ENCODE data around the gene SAPCD1.

The SAPCD1 gene

DNA sequence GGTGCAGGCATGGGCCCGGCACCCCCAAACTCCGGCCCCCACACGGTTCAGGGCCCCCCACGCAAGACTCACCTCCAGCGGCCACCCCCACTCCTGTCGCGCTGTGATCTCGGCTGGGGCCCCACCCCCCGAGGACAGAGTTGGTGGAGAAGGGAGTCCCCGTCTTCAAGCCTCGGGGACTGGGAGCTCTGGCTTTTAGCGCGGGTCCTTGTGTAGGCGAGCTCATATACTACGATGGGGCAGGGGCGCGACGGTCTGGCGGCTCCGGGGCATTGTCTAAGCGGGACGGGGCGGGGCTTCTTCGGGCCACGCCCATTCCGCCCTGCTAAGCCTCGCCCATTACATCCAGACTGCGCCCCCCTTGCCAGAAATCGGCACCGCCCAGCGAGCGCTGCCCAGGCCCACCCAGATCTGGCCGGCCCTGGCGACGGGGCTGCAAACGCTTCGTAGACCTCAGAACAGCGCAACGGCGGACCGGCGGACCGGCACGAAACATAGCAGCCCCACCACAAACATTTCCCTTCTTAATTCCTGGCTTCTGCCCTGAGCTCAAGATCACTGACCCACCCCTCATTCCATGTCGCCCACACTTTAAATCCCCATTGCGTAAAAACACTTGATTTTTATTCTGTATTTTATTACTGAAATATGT is 32.4 kb upstream of the SAPCD1 start:
- DNase-seq, result peak; percentile 77

- DNase-seq, result no peak
Measured at GRCh38 chr6:31730631-31731086, 31.8 kb upstream of the SAPCD1 start.

GRCh38 chr6:31732029-31732428 is 30.4 kb upstream of the SAPCD1 start:
- no peak for DNase-seq

DNA sequence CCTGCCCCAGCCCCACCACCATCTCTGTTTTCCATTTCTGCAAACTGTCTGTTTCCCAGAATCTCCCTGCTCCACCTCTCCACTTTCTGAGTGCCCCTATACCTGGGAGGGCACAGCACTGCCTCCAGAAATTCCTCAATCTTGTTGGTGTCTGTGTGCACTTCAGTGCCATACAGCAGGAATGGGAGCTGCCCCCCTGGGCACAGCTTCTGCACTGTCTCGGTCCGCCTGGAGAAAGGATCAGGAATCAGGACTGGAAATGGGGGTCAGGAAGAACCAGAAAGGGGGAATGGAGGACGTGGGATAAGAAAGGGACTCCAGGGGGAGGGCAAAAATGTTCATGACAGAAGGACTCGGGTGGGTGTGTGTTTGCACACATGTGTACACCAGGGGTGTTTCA is 28.7 kb upstream of the SAPCD1 start:
- DNase-seq, result no peak

GRCh38 chr6:31734247-31734820 is 28.1 kb upstream of the SAPCD1 start:
- DNase-seq, result peak; percentile 13

GRCh38 chr6:31734821-31735406 is 27.5 kb upstream of the SAPCD1 start:
- DNase-seq, result peak; percentile 84

DNA sequence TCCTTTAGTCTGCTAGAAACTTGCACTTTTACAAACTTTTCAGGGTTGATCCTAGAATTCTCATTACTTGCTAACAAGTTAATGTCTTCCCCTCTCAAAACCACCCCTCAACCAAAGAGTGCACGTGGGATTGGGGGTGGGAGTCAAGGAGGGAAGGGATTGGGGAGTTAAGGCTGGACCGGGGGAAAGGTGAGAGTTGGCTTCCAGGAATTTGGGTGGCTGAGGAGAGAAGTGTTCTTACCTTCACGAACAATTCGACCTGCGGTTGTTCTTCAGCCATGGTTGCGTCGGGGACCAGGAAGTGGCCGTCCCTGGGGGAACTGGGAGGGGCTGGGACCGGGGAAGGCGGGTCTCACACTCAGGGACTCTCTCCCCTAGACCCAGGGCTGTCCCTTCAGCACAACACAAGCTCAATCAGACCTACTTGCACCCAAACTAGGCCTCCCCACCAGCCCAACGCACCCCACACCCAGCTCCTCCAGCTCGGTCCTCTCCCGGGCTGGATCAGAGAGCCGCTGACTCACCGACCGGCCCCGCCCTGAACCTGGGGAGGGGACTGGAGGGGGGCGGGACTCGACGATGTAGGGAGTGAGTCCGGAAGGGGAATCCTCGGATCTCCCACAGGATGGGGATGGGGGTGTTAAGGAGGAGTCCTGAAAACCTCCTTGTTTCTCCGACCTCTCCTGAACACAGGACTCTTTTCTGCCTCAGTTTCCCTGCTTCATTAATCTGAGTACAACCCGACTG is 26.3 kb upstream of the SAPCD1 start, which contains the start of gene CLIC1:
TSS of gene CLIC1 (minus strand) at position 510 of the 747 bp plus-strand sequence. CDS start at position 280, 230 bp downstream.
- peak; percentile 82 for DNase-seq

- DNase-seq, result no peak
Measured at GRCh38 chr6:31736768-31737314, 25.6 kb upstream of the SAPCD1 start.

- peak; percentile 46 for DNase-seq
Measured at GRCh38 chr6:31737315-31737990, 25.0 kb upstream of the SAPCD1 start.

DNA sequence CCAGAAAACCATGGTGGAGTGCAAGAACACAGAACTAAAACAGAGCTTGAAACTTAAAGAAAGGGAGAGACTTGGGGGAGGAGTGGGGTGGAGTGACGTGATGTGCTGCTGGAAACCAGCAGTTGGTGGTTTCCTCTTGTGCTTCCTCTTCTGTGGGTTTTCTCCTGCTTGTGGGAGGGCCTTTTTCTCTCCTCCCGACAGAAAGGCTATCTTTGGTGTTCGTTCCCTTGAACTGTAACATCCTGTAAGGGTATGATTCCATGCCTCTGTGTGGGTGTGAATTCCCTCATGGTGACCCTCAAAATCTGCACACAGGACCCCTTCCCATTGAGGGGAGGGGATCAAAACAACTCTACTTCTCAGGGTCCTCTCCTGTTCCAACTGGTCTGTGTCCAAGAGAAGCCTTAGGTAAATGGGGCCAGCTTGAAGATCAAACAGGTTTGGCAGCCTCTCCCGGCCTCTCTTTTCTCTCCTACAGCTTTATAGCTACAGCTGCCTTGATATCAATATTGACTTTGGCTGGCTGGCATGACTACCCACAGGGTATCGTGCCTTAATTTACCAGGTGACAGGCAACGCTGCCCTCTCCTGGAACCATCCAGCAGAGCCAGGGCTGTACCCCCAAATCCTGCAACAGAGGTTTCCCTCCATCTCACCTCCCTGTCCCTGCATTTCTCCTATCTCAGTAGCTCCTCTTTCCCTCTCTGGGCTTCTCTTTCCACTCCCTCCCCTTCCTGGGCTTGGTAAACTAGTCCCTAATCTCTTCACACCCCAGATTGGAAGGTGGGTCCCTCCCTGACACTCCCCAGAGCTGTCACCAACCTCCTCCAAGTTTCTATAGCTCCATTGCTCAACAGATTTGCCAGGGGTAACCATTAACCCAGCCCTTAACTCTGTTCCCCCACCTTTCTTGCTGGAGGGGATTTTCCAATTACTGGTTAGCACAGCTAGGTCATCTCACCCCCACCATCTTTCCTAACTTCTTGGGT is 24.2 kb upstream of the SAPCD1 start:
- DNase-seq, result peak; percentile 84

DNA sequence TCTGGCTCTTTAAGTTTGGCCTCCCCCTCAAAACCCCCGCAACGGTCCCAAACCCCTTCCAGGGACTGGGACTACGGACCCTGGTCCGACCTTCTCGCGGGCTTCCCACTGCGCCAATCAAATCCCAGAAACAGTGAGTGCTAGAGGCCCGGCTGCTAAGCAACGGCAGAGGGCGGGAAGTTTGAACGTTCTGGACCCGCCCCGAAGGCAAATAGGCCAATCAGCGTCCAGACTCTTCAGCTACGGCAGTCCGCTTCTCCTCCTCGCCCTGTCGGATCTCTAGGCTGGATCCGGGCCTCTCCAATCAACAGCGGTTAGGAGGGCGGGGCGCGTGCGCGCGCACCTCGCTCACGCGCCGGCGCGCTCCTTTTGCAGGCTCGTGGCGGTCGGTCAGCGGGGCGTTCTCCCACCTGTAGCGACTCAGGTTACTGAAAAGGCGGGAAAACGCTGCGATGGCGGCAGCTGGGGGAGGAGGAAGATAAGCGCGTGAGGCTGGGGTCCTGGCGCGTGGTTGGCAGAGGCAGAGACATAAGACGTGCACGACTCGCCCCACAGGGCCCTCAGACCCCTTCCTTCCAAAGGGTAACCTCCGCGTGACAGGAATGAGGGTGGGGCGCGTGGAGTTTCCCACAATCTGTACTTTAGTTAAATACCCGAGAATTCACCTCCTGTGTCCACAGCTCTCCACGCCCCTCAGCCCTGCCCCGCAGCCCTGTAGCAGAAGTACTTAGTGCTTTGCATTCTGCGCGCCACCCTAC is 22.6 kb upstream of the SAPCD1 start, which contains the start of gene MSH5:
TSS of gene MSH5 (plus strand) at position 367 of the 758 bp plus-strand sequence. CDS start 462 bp downstream, outside the sequence.
- DNase-seq, result peak; percentile 97

DNA sequence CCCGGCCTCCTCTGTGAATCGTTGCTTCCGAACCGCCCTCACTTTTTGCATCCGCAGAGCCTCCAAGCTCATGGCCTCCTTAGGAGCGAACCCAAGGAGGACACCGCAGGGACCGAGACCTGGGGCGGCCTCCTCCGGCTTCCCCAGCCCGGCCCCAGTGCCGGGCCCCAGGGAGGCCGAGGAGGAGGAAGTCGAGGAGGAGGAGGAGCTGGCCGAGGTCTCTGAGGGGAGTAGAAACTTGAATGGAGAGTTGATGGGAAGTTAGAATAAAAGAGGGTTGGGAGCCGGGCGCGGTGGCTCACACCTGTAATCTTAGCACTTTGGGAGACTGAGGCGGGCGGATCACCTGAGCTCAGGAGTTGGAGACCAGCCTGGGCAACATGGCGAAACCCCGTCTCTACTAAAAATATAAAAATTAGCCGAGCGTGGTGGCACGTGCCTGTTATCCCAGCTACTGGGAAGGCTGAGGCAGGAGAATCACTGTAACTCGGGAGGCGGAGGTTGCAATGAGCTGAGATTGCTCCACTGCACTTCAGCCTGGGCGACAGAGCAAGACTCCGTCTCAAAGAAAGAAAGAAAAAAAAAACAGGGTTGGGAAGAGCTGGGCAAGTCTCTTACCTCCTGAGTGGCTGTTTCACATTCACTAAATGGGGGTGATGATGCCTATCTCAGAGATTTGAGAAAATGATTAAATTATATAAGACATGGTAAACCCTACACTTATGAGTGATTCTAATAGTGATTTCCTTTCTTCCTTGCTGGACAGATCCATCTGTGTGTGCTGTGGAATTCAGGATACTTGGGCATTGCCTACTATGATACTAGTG is 21.8 kb upstream of the SAPCD1 start:
- no peak for DNase-seq

DNA sequence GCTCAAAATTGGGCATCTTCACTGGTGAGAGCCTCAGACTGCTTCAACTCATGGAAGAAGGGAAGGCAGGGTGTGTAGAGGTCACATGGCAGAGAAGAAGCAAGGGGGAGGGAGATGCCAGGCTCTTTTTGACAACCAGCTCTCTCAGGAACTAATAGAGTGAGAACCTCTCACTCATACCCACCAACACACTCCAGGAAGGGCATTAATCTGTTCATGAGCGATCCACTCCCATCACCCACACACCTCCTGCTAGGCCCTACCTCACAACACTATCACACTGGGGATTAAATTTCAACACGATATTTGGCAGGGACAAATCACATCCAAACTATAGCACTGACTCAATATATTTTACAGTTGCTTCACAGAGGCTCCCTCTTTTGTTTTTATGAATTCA is 20.6 kb upstream of the SAPCD1 start:
- DNase-seq, result no peak

- no peak for DNase-seq
Measured at GRCh38 chr6:31742894-31743293, 19.6 kb upstream of the SAPCD1 start.

- no peak for DNase-seq
Measured at GRCh38 chr6:31744422-31744821, 18.0 kb upstream of the SAPCD1 start.

GRCh38 chr6:31749301-31750036 is 13.0 kb upstream of the SAPCD1 start:
- no peak for DNase-seq

GRCh38 chr6:31750411-31751022 is 11.9 kb upstream of the SAPCD1 start:
- DNase-seq, result no peak

- no peak for DNase-seq
Measured at GRCh38 chr6:31752739-31753319, 9.6 kb upstream of the SAPCD1 start.
